Measurements from ENCODE around the gene SMURF2.

GRCh38 chr17:64515829-64516228 is 146.3 kb downstream of the SMURF2 start:
- TF ChIP-seq CTCF (IDR thresholded peaks at IDR 0.05 in 2 of 3, conservative IDR thresholded peaks at IDR 0.05 in 1 of 3; ENCODE audit: control insufficient read depth in 2 of 3, extremely low read depth in 1 of 3, insufficient read depth in 1 of 3, low read depth in 3 of 3, low read length in 3 of 3): no peak
- no peak for TF ChIP-seq RCOR1 (conservative IDR thresholded peaks at IDR 0.05; ENCODE audit: low read depth, low read length)
